Measurements from ENCODE around the gene MLLT3.

DNA sequence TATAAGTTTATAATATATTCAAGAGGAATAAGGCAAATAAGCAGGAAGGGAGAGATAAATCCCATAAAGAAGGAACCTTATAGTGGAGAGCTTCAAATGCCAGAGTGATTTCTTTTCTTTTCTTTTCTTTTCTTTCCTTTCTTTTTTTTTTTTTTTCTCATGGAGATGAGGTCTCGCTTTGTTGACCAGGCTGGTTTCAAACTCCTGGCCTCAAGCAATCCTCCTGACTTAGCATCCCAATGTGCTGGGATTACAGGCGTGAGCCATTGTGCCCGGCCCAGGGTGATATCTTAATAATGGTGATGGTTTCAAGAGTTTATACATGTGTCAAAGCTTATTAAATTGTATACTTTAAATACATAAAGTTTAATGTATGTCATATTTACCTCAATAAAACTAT, 42.2 kb upstream of the MLLT3 start:
- TF ChIP-seq POLR2AphosphoS5 (IDR thresholded peaks at IDR 0.05), result no peak
- TF ChIP-seq, protein P1, sequence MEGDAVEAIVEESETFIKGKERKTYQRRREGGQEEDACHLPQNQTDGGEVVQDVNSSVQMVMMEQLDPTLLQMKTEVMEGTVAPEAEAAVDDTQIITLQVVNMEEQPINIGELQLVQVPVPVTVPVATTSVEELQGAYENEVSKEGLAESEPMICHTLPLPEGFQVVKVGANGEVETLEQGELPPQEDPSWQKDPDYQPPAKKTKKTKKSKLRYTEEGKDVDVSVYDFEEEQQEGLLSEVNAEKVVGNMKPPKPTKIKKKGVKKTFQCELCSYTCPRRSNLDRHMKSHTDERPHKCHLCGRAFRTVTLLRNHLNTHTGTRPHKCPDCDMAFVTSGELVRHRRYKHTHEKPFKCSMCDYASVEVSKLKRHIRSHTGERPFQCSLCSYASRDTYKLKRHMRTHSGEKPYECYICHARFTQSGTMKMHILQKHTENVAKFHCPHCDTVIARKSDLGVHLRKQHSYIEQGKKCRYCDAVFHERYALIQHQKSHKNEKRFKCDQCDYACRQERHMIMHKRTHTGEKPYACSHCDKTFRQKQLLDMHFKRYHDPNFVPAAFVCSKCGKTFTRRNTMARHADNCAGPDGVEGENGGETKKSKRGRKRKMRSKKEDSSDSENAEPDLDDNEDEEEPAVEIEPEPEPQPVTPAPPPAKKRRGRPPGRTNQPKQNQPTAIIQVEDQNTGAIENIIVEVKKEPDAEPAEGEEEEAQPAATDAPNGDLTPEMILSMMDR (IDR thresholded peaks at IDR 0.05), result no peak
- TF ChIP-seq POLR2A (IDR thresholded peaks at IDR 0.05), result no peak
- TF ChIP-seq EP300 (IDR thresholded peaks at IDR 0.05), result no peak
